Esophagus squamous epithelium (tissue), 5 donors: Measurements from ENCODE around the gene SNPH. TPM values are rescaled to one million over a fixed set of nuclear protein-coding genes. Genes with fewer than 3 reads are reported as not detected.

Experiments used
- DNase-seq: peaks from one replicate; lab custom pipeline; 2025; lab: John Stamatoyannopoulos, UW
- H3K27ac ChIP-seq, 4 donors: fragments of 200-600 bp; sonication (generic); one replicate each; pipeline ENCODE4 v1.5.1; 2016 to 2019; ENCODE audit warnings: mild to moderate bottlenecking in 1 of 4
- H3K27me3 ChIP-seq, 4 donors: fragments of 200-600 bp; sonication (generic); 1 replicate in 3 of 4; 2 replicates in 1 of 4; pipeline versions ENCODE4 v1.5.1 to v1.6.0; 2017 to 2021; ENCODE audit warnings: antibody characterized with exemption in 1 of 4
- H3K36me3 ChIP-seq, 3 donors: fragments of 200-600 bp; sonication (generic); one replicate each; pipeline ENCODE4 v1.5.1; 2016 to 2019
- H3K4me1 ChIP-seq, 3 donors: fragments of 200-600 bp; sonication (generic); one replicate each; pipeline ENCODE4 v1.5.1; 2017 to 2019
- H3K4me3 ChIP-seq, 4 donors: fragments of 200-600 bp; sonication (generic); 1 replicate in 3 of 4; 2 replicates in 1 of 4; pipeline ENCODE4 v1.5.1; 2016 to 2019; ENCODE audit warnings: mild to moderate bottlenecking in 2 of 4, moderate library complexity in 1 of 4
- H3K9me3 ChIP-seq, 3 donors: fragments of 200-600 bp; sonication (generic); one replicate each; pipeline ENCODE4 v1.5.1; 2016 to 2019
- CTCF ChIP-seq, 6 experiments: fragments of 450-650 bp in 4 of 6; fragments of 200-600 bp in 2 of 6; sonication (generic) in 2 of 6; IDR thresholded peaks; one replicate each; pipeline ENCODE4 v1.5.1; 2016 to 2019; ENCODE audit warnings: antibody characterized with exemption in 6 of 6, mild to moderate bottlenecking in 4 of 6, moderate library complexity in 4 of 6
- POLR2A ChIP-seq, 4 donors: fragments of 450-650 bp; IDR thresholded peaks; one replicate each; pipeline ENCODE4 v1.6.1; 2017; ENCODE audit warnings: antibody characterized with exemption in 4 of 4, mild to moderate bottlenecking in 4 of 4, moderate library complexity in 3 of 4
- WGBS, 2 donors: methylation state at CpG; one replicate each; pipeline ENCODE4 v1.1.5; 2018; 5-methylcytosine and 5-hydroxymethylcytosine counted together
- intact Hi-C: fragments of 100-400 bp; cut with DNase I; formaldehyde crosslinking; loops from one replicate; pipeline ENCODE4 v1.15.0; 2022
- total RNA-seq, 4 donors: library from RNA; depleted of rRNA; stranded (reverse); fragments of >200 nt; gene quantifications; one replicate each; pipeline ENCODE4 v1.1.0, GENCODE V29; 2016
- donor health status: DM: yes; HTN: yes; CAD: no.

Gene SNPH
- total RNA-seq, 4 donors from 2014 or later, result 0.83 to 2.5 (median 1.5) TPM

GRCh38 chr20:1265226-1265915 is 723 bp upstream of the SNPH start:
- Histone ChIP-seq H3K4me1 (peaks cover 0 to 22% (median 5%) of the 10 kb centered on the region in 3 donors), H3K4me3 (peak overlapping the region; percentile 65 to 92 (median 72)), H3K27me3 (peaks cover 0 to 10% (median 0%) of the 10 kb centered on the region in 4 donors), H3K27ac (peak overlapping the region in 3 of 4 donors; percentile 60 to 78 (median 76)), H3K36me3 (no peaks in the 10 kb centered on the region), H3K9me3 (no peaks in the 10 kb centered on the region)
- 85 to 88% methylated on average over 4 of the region's 4 CpGs for WGBS, 2 donors
- no peak for TF ChIP-seq CTCF (IDR thresholded peaks at IDR 0.05)
- no peak for TF ChIP-seq POLR2A (IDR thresholded peaks at IDR 0.05)
- intact Hi-C loops, result no loop called here
- no peak for DNase-seq

DNA sequence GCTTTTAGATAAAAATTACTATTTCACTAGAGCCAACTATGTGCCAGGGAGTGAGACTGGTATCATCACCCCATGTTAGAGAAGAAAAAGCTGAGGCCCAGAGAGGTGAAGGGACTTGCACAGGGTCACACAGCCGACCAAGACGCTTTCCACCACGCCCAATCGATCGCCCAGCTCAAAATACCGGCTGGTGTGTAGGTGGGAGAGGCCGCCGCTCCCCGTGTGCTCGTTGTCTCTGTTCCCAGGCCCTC is 253 bp upstream of the SNPH start:
- TF ChIP-seq POLR2A (IDR thresholded peaks at IDR 0.05), result no peak
- no peak for TF ChIP-seq CTCF (IDR thresholded peaks at IDR 0.05)
- Histone ChIP-seq H3K36me3 (no peaks in the 10 kb centered on the region), H3K9me3 (no peaks in the 10 kb centered on the region), H3K27ac (peak overlapping the region; percentile 48 to 78 (median 68)), H3K4me3 (peak overlapping the region; percentile 65 to 92 (median 72)), H3K4me1 (peaks cover 0 to 22% (median 5%) of the 10 kb centered on the region in 3 donors), H3K27me3 (peaks cover 0 to 5% (median 0%) of the 10 kb centered on the region in 4 donors)
- 2 to 11% methylated on average over 9 of the region's 10 CpGs for WGBS, 2 donors
- intact Hi-C loops, result no loop called here
- no peak for DNase-seq

GRCh38 chr20:1267161-1267560 is 1.1 kb downstream of the SNPH start:
- no peak for DNase-seq
- Histone ChIP-seq H3K27me3 (no peaks in the 10 kb centered on the region), H3K9me3 (no peaks in the 10 kb centered on the region), H3K4me3 (peak overlapping the region in 3 of 4 donors; percentile 65 to 92 (median 78)), H3K4me1 (peaks cover 0 to 22% (median 5%) of the 10 kb centered on the region in 3 donors), H3K27ac (peak overlapping the region in 2 of 4 donors; percentile 60 to 76), H3K36me3 (no peaks in the 10 kb centered on the region)
- WGBS, 2 donors, result 57 to 72% methylated on average over 2 to 6 of the region's 8 CpGs
- TF ChIP-seq CTCF (IDR thresholded peaks at IDR 0.05) (no peak), POLR2A (IDR thresholded peaks at IDR 0.05) (no peak)
- intact Hi-C loops, result no loop called here

GRCh38 chr20:1267809-1268374 is 1.8 kb downstream of the SNPH start:
- H3K27ac ChIP-seq, result no peak overlapping the region
- no peaks in the 10 kb centered on the region for H3K27me3 ChIP-seq
- intact Hi-C loops, result no loop called here
- H3K4me3 ChIP-seq, result no peak overlapping the region
- H3K4me1 ChIP-seq, result peaks cover 0 to 22% (median 5%) of the 10 kb centered on the region in 3 donors
- 88 to 90% methylated on average over 3 of the region's 3 CpGs for WGBS, 2 donors
- no peaks in the 10 kb centered on the region for H3K9me3 ChIP-seq
- no peak for TF ChIP-seq CTCF (IDR thresholded peaks at IDR 0.05)
- TF ChIP-seq POLR2A (IDR thresholded peaks at IDR 0.05), result no peak
- no peaks in the 10 kb centered on the region for H3K36me3 ChIP-seq
- DNase-seq, result no peak

DNA sequence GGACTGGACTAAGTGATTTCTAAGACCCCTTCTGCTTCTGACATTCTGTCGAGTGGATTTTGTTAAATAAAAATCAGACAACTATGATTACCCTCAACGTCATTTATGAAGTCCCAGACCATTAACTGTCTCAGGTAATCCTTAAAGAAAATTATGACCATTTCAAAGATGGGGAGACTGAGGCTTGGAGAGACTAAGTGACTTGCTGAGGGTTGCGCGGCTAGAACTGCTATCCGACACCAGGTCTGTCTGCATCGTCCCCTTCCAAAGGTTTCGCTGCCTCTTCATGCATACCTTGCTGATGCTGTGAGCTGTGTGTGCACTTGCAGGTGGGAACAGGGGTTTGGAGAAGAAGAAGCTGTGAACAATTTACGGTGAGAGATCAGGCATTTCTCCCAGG is 3.1 kb downstream of the SNPH start:
- DNase-seq, result no peak
- intact Hi-C loops, result no loop called here
- WGBS, 2 donors, result 92 to 93% methylated on average over 8 of the region's 8 CpGs
- TF ChIP-seq CTCF (IDR thresholded peaks at IDR 0.05) (no peak), POLR2A (IDR thresholded peaks at IDR 0.05) (no peak)
- Histone ChIP-seq H3K27me3 (no peaks in the 10 kb centered on the region), H3K27ac (no peak overlapping the region), H3K9me3 (no peaks in the 10 kb centered on the region), H3K36me3 (no peaks in the 10 kb centered on the region), H3K4me3 (no peak overlapping the region), H3K4me1 (peaks cover 0 to 22% (median 5%) of the 10 kb centered on the region in 3 donors)
